ENCODE data around the gene ZNF19.

GRCh38 chr16:71430744-71431143 lies 58.4 kb downstream of the ZNF19 start:
- TF ChIP-seq L3MBTL2 (IDR thresholded peaks at IDR 0.05) (peak; percentile 80), HOMEZ (CRISPR knock-in tag; IDR thresholded peaks at IDR 0.05) (no peak), CHD2 (IDR thresholded peaks at IDR 0.05; ENCODE audit: low read depth, low read length) (no peak), HDAC2 (IDR thresholded peaks at IDR 0.05) (no peak; the same call in 1 of the 2 replicates), SRF (CRISPR knock-in tag; IDR thresholded peaks at IDR 0.05) (0 out of 4 replicates have a peak, but pooled peaks of 1 of the 2 experiments have one; percentile 61), E2F6 (IDR thresholded peaks at IDR 0.05; ENCODE audit: borderline replicate concordance in 1 of 2, extremely low read depth in 1 of 2, insufficient read depth in 1 of 2, insufficient read length in 1 of 2, low read depth in 1 of 2, low read length in 1 of 2, poor library complexity in 1 of 2, severe bottlenecking in 1 of 2) (no peak), FOXK2 (conservative IDR thresholded peaks at IDR 0.05 in 1 of 2, IDR thresholded peaks at IDR 0.05 in 1 of 2; ENCODE audit: low read depth in 2 of 2) (peak; percentile 41 to 55; a peak in 2 of 4 replicates), ZBTB49 (CRISPR knock-in tag; IDR thresholded peaks at IDR 0.05; ENCODE audit: borderline replicate concordance) (no peak), TRIM28 (IDR thresholded peaks at IDR 0.05) (no peak), POLR2AphosphoS5 (IDR thresholded peaks at IDR 0.05; ENCODE audit: control insufficient read depth, insufficient read depth, low read depth, low read length) (peak; percentile 84), U2AF1 (optimal IDR thresholded peaks at IDR 0.05; ENCODE audit: low read depth, low read length) (no peak), ZNF512 (tag; IDR thresholded peaks at IDR 0.05) (no peak), SMARCA5 (IDR thresholded peaks at IDR 0.05) (no peak)
- TF ChIP-seq, protein P1, sequence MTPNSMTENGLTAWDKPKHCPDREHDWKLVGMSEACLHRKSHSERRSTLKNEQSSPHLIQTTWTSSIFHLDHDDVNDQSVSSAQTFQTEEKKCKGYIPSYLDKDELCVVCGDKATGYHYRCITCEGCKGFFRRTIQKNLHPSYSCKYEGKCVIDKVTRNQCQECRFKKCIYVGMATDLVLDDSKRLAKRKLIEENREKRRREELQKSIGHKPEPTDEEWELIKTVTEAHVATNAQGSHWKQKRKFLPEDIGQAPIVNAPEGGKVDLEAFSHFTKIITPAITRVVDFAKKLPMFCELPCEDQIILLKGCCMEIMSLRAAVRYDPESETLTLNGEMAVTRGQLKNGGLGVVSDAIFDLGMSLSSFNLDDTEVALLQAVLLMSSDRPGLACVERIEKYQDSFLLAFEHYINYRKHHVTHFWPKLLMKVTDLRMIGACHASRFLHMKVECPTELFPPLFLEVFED (CRISPR knock-in tag; conservative IDR thresholded peaks at IDR 0.05), result no peak
